T-helper 9 cell (primary cell): ENCODE results near the gene CSGALNACT2.

Source experiments
- DNase-seq: peaks from one replicate; pipeline ENCODE4 v3.0.0-alpha.2; 2020

The CSGALNACT2 gene

DNA sequence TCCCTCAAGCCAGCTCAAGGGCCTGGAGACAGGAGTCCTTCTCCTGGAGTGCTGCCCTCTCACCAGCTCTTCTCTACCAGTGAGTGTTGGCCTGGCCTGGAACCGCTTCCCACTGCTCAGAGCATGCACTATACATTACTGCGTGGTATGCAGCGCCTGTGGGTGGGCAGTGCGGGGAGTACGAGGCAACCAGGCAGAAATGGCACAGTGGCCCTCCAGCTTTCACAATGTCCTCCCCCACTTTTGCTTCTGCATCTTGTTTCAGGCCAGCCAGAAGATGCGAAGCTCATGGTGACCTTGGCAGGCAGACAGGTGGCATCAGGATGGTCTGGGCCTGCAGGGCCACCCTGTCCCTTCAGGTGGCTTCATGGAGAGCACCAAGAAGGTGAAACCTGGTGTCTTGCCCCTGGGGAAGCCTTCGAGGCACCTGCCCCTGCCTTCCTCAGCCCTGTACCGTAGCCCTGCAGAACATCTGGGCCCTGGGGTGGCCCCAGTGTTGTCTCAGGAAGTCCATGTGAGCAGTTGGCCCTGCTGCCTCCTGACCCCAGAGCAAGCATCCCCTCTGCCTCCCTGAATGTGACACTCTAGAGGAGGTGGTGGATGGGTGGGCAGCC, 92.8 kb downstream of the CSGALNACT2 start:
- no peak for DNase-seq

DNA sequence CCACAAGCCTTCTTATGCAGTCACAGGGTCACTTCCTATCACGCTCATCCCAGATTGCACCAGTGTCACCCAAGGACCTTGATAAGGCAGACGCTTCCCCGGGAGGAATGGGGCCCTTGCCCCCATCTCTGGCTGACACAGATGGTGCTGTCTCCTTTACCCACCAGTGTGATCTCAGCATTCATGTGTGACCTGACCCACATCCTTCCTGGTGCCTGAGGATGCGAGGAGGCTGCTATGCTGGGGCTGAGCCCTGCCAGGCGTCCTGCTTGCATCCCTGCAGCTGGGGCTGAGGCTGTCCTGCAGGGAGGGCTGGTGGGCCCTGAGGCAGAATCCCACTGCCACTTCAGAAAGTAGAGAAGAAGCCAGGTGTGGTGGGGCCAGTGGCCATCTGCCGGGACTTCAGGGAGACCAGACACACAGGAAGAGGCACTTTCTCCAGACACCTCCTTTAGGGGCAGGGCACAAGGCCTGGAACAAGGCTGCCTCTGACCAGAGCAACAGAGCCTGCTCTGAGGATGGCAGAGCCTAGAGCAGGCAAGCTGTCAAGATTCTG, 93.4 kb downstream of the CSGALNACT2 start:
- DNase-seq = peak; percentile 18

DNA sequence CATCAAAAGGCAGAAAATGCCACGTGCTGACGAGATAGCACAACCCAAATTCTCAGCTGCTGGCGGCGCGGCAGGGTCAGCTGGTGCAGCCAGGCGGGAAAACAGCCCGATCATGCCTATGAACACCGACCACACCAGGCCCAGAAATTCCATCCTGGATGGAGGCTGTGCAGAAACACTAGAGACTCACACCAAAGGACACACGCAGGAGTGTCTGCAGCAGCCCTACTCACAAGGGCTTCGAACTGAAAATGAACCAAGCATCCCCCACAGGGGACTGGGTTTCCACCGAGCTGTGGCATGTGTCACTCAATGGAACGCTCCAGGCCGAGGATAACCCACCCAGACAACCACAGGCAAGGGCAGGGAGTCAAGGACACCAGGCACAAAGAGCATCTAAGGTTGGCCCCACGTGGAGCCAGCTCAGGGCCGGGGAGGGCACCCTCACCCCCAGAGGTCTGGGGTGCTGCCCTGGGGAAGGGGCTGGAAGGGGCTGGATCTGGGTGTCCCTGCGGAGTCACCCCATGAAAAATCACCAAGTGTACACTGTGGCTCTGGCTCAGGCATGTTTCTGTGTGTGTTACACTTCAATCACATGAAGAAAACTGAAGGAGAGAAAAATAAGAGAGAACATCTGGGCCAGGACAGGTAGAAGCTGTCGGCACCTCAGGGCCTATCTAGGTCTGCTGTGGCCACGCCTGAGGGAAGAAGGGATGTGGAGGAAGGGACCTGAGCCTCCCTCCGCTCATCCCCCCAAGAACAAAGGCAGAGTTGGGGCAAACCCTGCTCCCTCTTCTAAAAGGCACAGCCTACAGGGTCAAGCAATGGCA, 95.6 kb downstream of the CSGALNACT2 start:
- no peak for DNase-seq

DNA sequence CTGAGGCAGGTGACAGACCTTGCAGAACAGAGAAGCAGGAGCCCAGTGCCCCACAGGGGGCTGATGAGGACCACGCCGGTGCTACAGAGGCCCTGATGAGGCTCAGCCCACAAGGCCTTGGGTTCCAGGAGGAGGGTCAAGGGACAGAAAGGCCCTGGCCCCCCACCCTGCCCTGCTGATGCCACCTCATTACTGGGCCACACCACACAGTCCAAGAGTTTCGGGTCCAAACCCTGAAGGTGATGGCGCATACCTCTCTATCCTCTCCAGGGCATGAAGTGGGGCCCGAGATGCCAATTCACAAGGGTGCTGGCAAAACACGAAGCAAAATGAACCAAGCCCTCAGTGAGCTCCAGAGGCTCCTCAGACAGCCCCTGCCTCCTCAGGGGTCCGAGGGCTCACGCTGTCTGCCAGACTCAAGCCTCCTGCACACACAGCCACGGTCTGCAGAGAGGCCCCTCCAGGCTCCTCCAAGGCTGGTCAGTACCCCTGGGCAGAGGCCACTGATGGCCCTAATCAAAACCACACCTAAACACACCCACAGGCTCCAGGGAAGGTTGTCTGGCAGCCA, 96.3 kb downstream of the CSGALNACT2 start:
- DNase-seq = no peak
